Trophoblast cell (in vitro differentiated cells and primary cell): Measurements from ENCODE around the gene JMJD1C.

Source experiments
- DNase-seq, 2 donors: peaks; one replicate each; pipeline ENCODE4 v3.0.0-alpha.2; 2016
- H2AFZ ChIP-seq: 2 replicates; pipeline ENCODE4 v1.6.1; 2013; ENCODE audit warnings: low read length, moderate library complexity, mild to moderate bottlenecking; ENCODE audit not compliant: insufficient read depth, poor library complexity
- H2AK5ac ChIP-seq: 2 replicates; pipeline ENCODE4 v1.6.1; 2013; ENCODE audit warnings: mild to moderate bottlenecking, low read length
- H2BK120ac ChIP-seq: 2 replicates; pipeline ENCODE4 v1.6.1; 2013; ENCODE audit warnings: low read length, mild to moderate bottlenecking, moderate library complexity; ENCODE audit not compliant: insufficient read depth, poor library complexity
- H2BK12ac ChIP-seq: 2 replicates; pipeline ENCODE4 v1.6.1; 2013; ENCODE audit warnings: mild to moderate bottlenecking, low read length, moderate library complexity
- H2BK5ac ChIP-seq: 2 replicates; pipeline ENCODE4 v1.6.1; 2013; ENCODE audit warnings: low read length, low read depth, moderate library complexity, mild to moderate bottlenecking; ENCODE audit not compliant: poor library complexity
- H3K14ac ChIP-seq: 2 replicates; pipeline ENCODE4 v1.6.1; 2013; ENCODE audit warnings: mild to moderate bottlenecking, low read length
- H3K18ac ChIP-seq: 2 replicates; pipeline ENCODE4 v1.6.1; 2013; ENCODE audit warnings: mild to moderate bottlenecking, low read length
- H3K23ac ChIP-seq: 2 replicates; pipeline ENCODE4 v1.6.1; 2013; ENCODE audit warnings: low read length
- H3K27ac ChIP-seq: 2 replicates; pipeline ENCODE4 v1.5.1; 2013; ENCODE audit warnings: low read depth, mild to moderate bottlenecking, inconsistent platforms, low read length, moderate library complexity
- H3K27me3 ChIP-seq: 2 replicates; pipeline ENCODE4 v1.6.1; 2013; ENCODE audit warnings: inconsistent platforms, mild to moderate bottlenecking, low read length, moderate library complexity; ENCODE audit not compliant: insufficient read depth
- H3K36me3 ChIP-seq, 2 experiments: 1 replicate in 1 of 2; 2 replicates in 1 of 2; pipeline ENCODE4 v1.6.1; 2013; ENCODE audit warnings: low read length in 2 of 2, mild to moderate bottlenecking in 2 of 2, moderate library complexity in 1 of 2; ENCODE audit not compliant: insufficient read depth in 2 of 2, control insufficient read depth in 1 of 2
- H3K4ac ChIP-seq: 2 replicates; pipeline ENCODE4 v1.6.1; 2013; ENCODE audit warnings: low read depth, mild to moderate bottlenecking, low read length, moderate library complexity
- H3K4me1 ChIP-seq, 2 experiments: 1 replicate in 1 of 2; 2 replicates in 1 of 2; pipeline ENCODE4 v1.6.1; 2013; ENCODE audit warnings: low read length in 2 of 2, mild to moderate bottlenecking in 2 of 2, moderate library complexity in 1 of 2; ENCODE audit not compliant: insufficient read depth in 2 of 2, control insufficient read depth in 1 of 2
- H3K4me2 ChIP-seq: 2 replicates; pipeline ENCODE4 v1.6.1; 2013; ENCODE audit warnings: inconsistent platforms, mild to moderate bottlenecking, low read length, moderate library complexity
- H3K4me3 ChIP-seq: 2 replicates; pipeline ENCODE4 v1.5.1; 2013; ENCODE audit warnings: mild to moderate bottlenecking, low read depth, low read length, inconsistent platforms
- H3K79me1 ChIP-seq: one replicate; pipeline ENCODE4 v1.6.1; 2013; ENCODE audit warnings: low read length
- H3K79me2 ChIP-seq: 2 replicates; pipeline ENCODE4 v1.6.1; 2013; ENCODE audit warnings: low read length, mild to moderate bottlenecking; ENCODE audit not compliant: control insufficient read depth, insufficient read depth, poor library complexity
- H3K9ac ChIP-seq: 2 replicates; pipeline ENCODE4 v1.6.1; 2013; ENCODE audit warnings: mild to moderate bottlenecking, low read length
- H3K9me3 ChIP-seq: 2 replicates; pipeline ENCODE4 v1.6.1; 2013; ENCODE audit warnings: low read depth, mild to moderate bottlenecking, control low read depth, inconsistent platforms, low read length; ENCODE audit not compliant: insufficient read depth
- H4K12ac ChIP-seq: 2 replicates; pipeline ENCODE4 v1.6.1; 2013; ENCODE audit warnings: low read depth, mild to moderate bottlenecking, low read length, moderate library complexity
- H4K8ac ChIP-seq: 2 replicates; pipeline ENCODE4 v1.6.1; 2013; ENCODE audit warnings: low read depth, mild to moderate bottlenecking, low read length, moderate library complexity
- H4K91ac ChIP-seq: one replicate; pipeline ENCODE4 v1.6.1; 2013; ENCODE audit warnings: low read depth, mild to moderate bottlenecking, low read length, moderate library complexity
- WGBS: extraction: QIAGEN DNeasy Blood & Tissue Kit; methylation state at CpG from one replicate; pipeline ENCODE4 v1.1.7; 2013; ENCODE audit warnings: missing lambda C conversion rate; ENCODE audit not compliant: insufficient read length, insufficient coverage; ENCODE audit errors: extremely low coverage; 5-methylcytosine and 5-hydroxymethylcytosine counted together

Gene JMJD1C

GRCh38 chr10:63304146-63304545, 161.6 kb downstream of the JMJD1C start:
- H3K18ac ChIP-seq = no peak overlapping the region
- H2AK5ac ChIP-seq = no peak overlapping the region
- H2BK120ac ChIP-seq = no peak overlapping the region
- no peak overlapping the region for H2BK12ac ChIP-seq
- H3K36me3 ChIP-seq = peaks cover 0 to 1% of the 10 kb centered on the region in 2 experiments
- no peak overlapping the region for H4K91ac ChIP-seq
- H3K79me1 ChIP-seq = no peaks in the 10 kb centered on the region
- H3K9me3 ChIP-seq = no peaks in the 10 kb centered on the region
- H2BK5ac ChIP-seq = no peak overlapping the region
- H2AFZ ChIP-seq = no peak overlapping the region
- H3K14ac ChIP-seq = no peak overlapping the region
- DNase-seq = no peak
- no peak overlapping the region for H3K27ac ChIP-seq
- H4K12ac ChIP-seq = no peak overlapping the region
- no peak overlapping the region for H3K4me2 ChIP-seq
- H3K23ac ChIP-seq = no peak overlapping the region
- WGBS = no CpG with 5 or more reads among the region's 3 CpGs
- peaks cover 2% of the 10 kb centered on the region for H3K79me2 ChIP-seq
- H3K27me3 ChIP-seq = no peaks in the 10 kb centered on the region
- no peak overlapping the region for H3K9ac ChIP-seq
- no peak overlapping the region for H3K4me3 ChIP-seq
- no peak overlapping the region for H4K8ac ChIP-seq
- no peaks in the 10 kb centered on the region for H3K4me1 ChIP-seq
- H3K4ac ChIP-seq = no peak overlapping the region

- Histone ChIP-seq H3K9ac (no peak overlapping the region), H3K27ac (no peak overlapping the region), H3K23ac (no peak overlapping the region), H3K4me2 (no peak overlapping the region), H3K27me3 (no peaks in the 10 kb centered on the region), H3K14ac (no peak overlapping the region), H2BK5ac (peak overlapping the region; percentile 39), H3K4me1 (no peaks in the 10 kb centered on the region), H3K79me1 (no peaks in the 10 kb centered on the region), H3K4me3 (no peak overlapping the region), H3K79me2 (peaks cover 2% of the 10 kb centered on the region), H2AK5ac (no peak overlapping the region), H4K91ac (no peak overlapping the region), H4K8ac (no peak overlapping the region), H3K18ac (peak overlapping the region; percentile 52), H4K12ac (no peak overlapping the region), H2BK120ac (no peak overlapping the region), H2BK12ac (no peak overlapping the region), H2AFZ (no peak overlapping the region), H3K36me3 (peaks cover 0 to 1% of the 10 kb centered on the region in 2 experiments), H3K9me3 (no peaks in the 10 kb centered on the region), H3K4ac (no peak overlapping the region)
- no CpG with 5 or more reads among the region's 3 CpGs for WGBS
- DNase-seq = no peak
Observed at GRCh38 chr10:63300801-63301200, 165.0 kb downstream of the JMJD1C start.

- Histone ChIP-seq H2BK5ac (no peak overlapping the region), H2BK120ac (no peak overlapping the region), H3K9ac (no peak overlapping the region), H2BK12ac (no peak overlapping the region), H3K23ac (no peak overlapping the region), H4K8ac (no peak overlapping the region), H3K36me3 (no peaks in the 10 kb centered on the region), H3K4ac (peak overlapping the region; percentile 10), H3K4me2 (no peak overlapping the region), H2AK5ac (no peak overlapping the region), H3K27me3 (no peaks in the 10 kb centered on the region), H3K79me2 (peaks cover 2% of the 10 kb centered on the region), H3K4me1 (no peaks in the 10 kb centered on the region), H2AFZ (no peak overlapping the region), H3K4me3 (no peak overlapping the region), H3K27ac (no peak overlapping the region), H4K91ac (no peak overlapping the region), H3K14ac (no peak overlapping the region), H3K79me1 (no peaks in the 10 kb centered on the region), H3K9me3 (no peaks in the 10 kb centered on the region), H3K18ac (no peak overlapping the region), H4K12ac (no peak overlapping the region)
- WGBS = no CpG with 5 or more reads among the region's 8 CpGs
- no peak for DNase-seq
Observed at GRCh38 chr10:63297941-63298340, 167.8 kb downstream of the JMJD1C start.

GRCh38 chr10:63294781-63295180, 171.0 kb downstream of the JMJD1C start:
- Histone ChIP-seq H4K12ac (no peak overlapping the region), H4K91ac (no peak overlapping the region), H3K9me3 (no peaks in the 10 kb centered on the region), H3K79me2 (no peaks in the 10 kb centered on the region), H2BK12ac (no peak overlapping the region), H3K14ac (no peak overlapping the region), H3K18ac (no peak overlapping the region), H2AK5ac (no peak overlapping the region), H3K23ac (no peak overlapping the region), H2BK5ac (no peak overlapping the region), H3K4me1 (no peaks in the 10 kb centered on the region), H2BK120ac (no peak overlapping the region), H3K79me1 (no peaks in the 10 kb centered on the region), H3K9ac (no peak overlapping the region), H3K4ac (no peak overlapping the region), H3K36me3 (no peaks in the 10 kb centered on the region), H2AFZ (no peak overlapping the region), H3K27me3 (no peaks in the 10 kb centered on the region), H3K27ac (no peak overlapping the region), H3K4me2 (no peak overlapping the region), H3K4me3 (no peak overlapping the region), H4K8ac (no peak overlapping the region)
- no peak for DNase-seq
- WGBS = no CpG with 5 or more reads among the region's 2 CpGs
